ENCODE data around the gene ABCC1.

ABCC1 gene

GRCh38 chr16:16139806-16140205 lies 190.4 kb downstream of the ABCC1 start:
- no peak for TF ChIP-seq CTCF (IDR thresholded peaks at IDR 0.05; ENCODE audit: control extremely low read depth, extremely low read depth, low read depth, missing control alignments)
- DNase-seq (ENCODE audit: extremely low spot score), result no peak
- ChIA-PET CTCF (no interaction called here), POLR2A (no interaction called here)

- ChIA-PET CTCF (no interaction called here), POLR2A (no interaction called here)
- TF ChIP-seq CTCF (IDR thresholded peaks at IDR 0.05; ENCODE audit: control extremely low read depth, extremely low read depth, low read depth, missing control alignments), result no peak
Observed at GRCh38 chr16:16140537-16140936, 191.1 kb downstream of the ABCC1 start.

GRCh38 chr16:16141141-16141540 lies 191.7 kb downstream of the ABCC1 start:
- ChIA-PET POLR2A (no interaction called here), CTCF (no interaction called here)
- no peak for TF ChIP-seq CTCF (IDR thresholded peaks at IDR 0.05; ENCODE audit: control extremely low read depth, extremely low read depth, low read depth, missing control alignments)
- no peak for DNase-seq (ENCODE audit: extremely low spot score)

More at GRCh38 chr16:16140537-16140936, 191.1 kb downstream of the ABCC1 start:
- DNase-seq (ENCODE audit: extremely low spot score), result no peak

DNA sequence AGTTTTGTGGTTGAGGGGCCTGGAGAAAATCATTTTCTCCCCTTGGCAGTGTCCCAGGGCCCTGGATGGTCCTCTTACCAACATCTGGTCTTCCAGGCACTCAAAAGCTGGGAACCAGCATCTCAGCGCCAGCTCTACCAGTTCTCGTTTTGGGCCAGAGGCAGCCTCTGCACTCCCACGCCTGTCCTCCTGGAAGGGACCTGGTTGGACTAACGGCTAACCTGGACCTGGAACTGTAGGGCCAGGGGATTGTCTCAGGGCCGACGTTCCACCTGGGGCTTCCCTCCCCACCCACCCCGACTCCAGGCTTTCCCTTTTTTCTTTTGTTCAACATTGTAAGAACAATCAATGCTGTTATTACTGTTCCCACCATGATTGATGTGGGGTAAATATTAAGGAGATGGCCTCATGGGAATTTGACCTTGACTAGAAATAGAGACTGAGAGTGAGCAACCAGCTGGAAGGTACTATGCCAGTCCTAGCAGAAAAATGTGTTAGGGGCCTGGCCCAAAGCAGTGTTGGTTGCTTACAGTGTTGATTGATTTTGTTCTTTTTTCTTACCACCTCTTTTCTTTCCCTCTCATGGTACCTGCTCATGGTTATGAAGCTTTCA lies 192.5 kb downstream of the ABCC1 start:
- TF ChIP-seq CTCF (IDR thresholded peaks at IDR 0.05; ENCODE audit: control extremely low read depth, extremely low read depth, low read depth, missing control alignments), result no peak
- ChIA-PET POLR2A (no interaction called here), CTCF (no interaction called here)

DNA sequence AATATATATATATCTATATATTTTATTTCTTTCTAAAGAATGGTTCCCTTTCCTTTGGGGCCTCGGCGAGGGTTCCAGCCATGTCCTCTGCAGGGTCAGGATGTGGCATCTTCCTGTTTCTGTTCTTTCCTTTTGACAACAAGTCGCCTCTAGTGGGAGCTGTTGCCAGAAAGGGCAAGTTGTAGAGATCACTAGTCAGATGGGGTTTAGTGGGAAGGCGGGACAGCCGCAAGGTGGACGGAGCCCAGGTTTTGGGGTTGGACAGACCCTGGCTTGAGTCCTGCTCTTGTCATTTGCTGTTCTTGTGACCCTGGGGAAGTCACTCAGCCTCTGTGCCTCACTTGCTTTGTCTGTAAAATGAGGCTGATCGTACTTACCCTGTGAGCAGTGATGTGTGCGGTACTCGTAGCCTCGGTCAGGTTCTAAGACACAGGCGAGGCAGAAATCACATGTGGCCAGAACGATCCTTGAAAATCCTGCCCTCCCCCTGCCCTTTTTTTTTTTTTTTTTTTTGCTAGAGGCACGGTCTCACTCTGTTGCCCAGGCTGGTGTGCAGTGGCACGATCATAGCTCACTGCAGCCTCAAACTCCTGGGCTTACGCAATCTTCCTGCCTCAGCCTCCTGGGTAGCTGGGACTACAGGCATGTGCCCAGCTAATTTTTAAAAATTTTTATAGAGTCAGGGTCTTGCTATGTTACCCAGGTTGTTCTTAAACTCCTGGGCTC lies 193.8 kb downstream of the ABCC1 start:
- ChIA-PET POLR2A (no interaction called here), CTCF (interaction anchor here (1.4 kb wide), 1 partner anchor 377 kb away, joined by 3 read pairs; no protein-coding TSS in a partner anchor)
- peak; percentile 38 for TF ChIP-seq CTCF (IDR thresholded peaks at IDR 0.05; ENCODE audit: control extremely low read depth, extremely low read depth, low read depth, missing control alignments)
- no peak for DNase-seq (ENCODE audit: extremely low spot score)

More for the DNA sequence above, 192.5 kb downstream of the ABCC1 start:
- no peak for DNase-seq (ENCODE audit: extremely low spot score)

GRCh38 chr16:16143931-16144330 lies 194.5 kb downstream of the ABCC1 start:
- no peak for TF ChIP-seq CTCF (IDR thresholded peaks at IDR 0.05; ENCODE audit: control extremely low read depth, extremely low read depth, low read depth, missing control alignments)
- CTCF ChIA-PET, result interaction anchor here (1.4 to 1.6 kb wide), 2 partner anchors 38 to 377 kb away, joined by 3 to 4 read pairs; no protein-coding TSS in a partner anchor
- no peak for DNase-seq (ENCODE audit: extremely low spot score)
- POLR2A ChIA-PET, result no interaction called here

Data from GM10248 (cell line).